HepG2 (cell line): ENCODE measurements around the gene SLC4A9. TPM values are rescaled to one million over a fixed set of nuclear protein-coding genes. Genes with fewer than 3 reads are reported as not detected.

Source experiments
- ARID5B ChIP-seq: IDR thresholded peaks from 2 replicates; pipeline ENCODE4 v1.4.0; 2020; ENCODE audit warnings: mild to moderate bottlenecking, missing genetic modification reagents
- ATF7-NPFF ChIP-seq: sonication (generic); formaldehyde crosslinking; IDR thresholded peaks from 2 replicates; pipeline ENCODE4 v1.8.1; 2023; ENCODE audit warnings: mild to moderate bottlenecking, low read depth, missing genetic modification reagents, moderate library complexity
- FOXA3 ChIP-seq: IDR thresholded peaks from 2 replicates; pipeline ENCODE4 v1.6.1; 2016; ENCODE audit warnings: missing genetic modification reagents, missing compliant biosample characterization
- HDAC2 ChIP-seq: sonication (generic); formaldehyde crosslinking; IDR thresholded peaks from 2 replicates; pipeline ENCODE4 v1.4.0; 2020; ENCODE audit warnings: missing genetic modification reagents
- PAXIP1 ChIP-seq: sonication (generic); formaldehyde crosslinking; conservative IDR thresholded peaks from 2 replicates; pipeline ENCODE4 v1.4.0; 2020; ENCODE audit warnings: mild to moderate bottlenecking, missing genetic modification reagents, moderate library complexity
- RCOR2 ChIP-seq: IDR thresholded peaks from 2 replicates; pipeline ENCODE4 v1.6.1; 2016; ENCODE audit warnings: missing biosample characterization, missing genetic modification reagents
- RERE ChIP-seq: IDR thresholded peaks from 2 replicates; pipeline ENCODE4 v1.6.1; 2016; ENCODE audit warnings: low read depth, missing genetic modification reagents, missing compliant biosample characterization
- SAP130 ChIP-seq: IDR thresholded peaks from 2 replicates; pipeline ENCODE4 v1.6.1; 2016; ENCODE audit warnings: low read depth
- SUZ12 ChIP-seq: fragments of 150-350 bp; IDR thresholded peaks from 2 replicates; pipeline ENCODE4 v1.6.1; 2014; ENCODE audit warnings: low read depth, low read length
- TCF7 ChIP-seq: sonication (generic); IDR thresholded peaks from 2 replicates; pipeline ENCODE4 v1.6.1; 2016; ENCODE audit warnings: antibody characterized with exemption, low read depth
- TFDP2 ChIP-seq: sonication (generic); formaldehyde crosslinking; IDR thresholded peaks from 2 replicates; pipeline ENCODE4 v1.4.0; 2020; ENCODE audit warnings: missing genetic modification reagents
- TRIM24 ChIP-seq: sonication (generic); formaldehyde crosslinking; IDR thresholded peaks from 2 replicates; pipeline ENCODE4 v1.8.0; 2022; ENCODE audit warnings: mild to moderate bottlenecking, missing genetic modification reagents
- ZBTB42 ChIP-seq: sonication (generic); formaldehyde crosslinking; IDR thresholded peaks from 2 replicates; pipeline ENCODE4 v1.5.0; 2020; ENCODE audit warnings: mild to moderate bottlenecking, missing genetic modification reagents
- ZNF333 ChIP-seq: sonication (generic); formaldehyde crosslinking; IDR thresholded peaks from 2 replicates; pipeline ENCODE4 v1.4.0; 2020; ENCODE audit warnings: mild to moderate bottlenecking, missing genetic modification reagents, borderline replicate concordance
- ZNF720 ChIP-seq: sonication (generic); formaldehyde crosslinking; IDR thresholded peaks from 2 replicates; pipeline ENCODE4 v1.4.0; 2020; ENCODE audit warnings: missing genetic modification reagents
- polyA plus RNA-seq, 8 experiments: library from polyadenylated mRNA; depleted of rRNA in 3 of 8; stranded (reverse) in 7 of 8; unstranded in 1 of 8; fragments of >200 nt; fragmentation: Illumina TruSeq in 4 of 8; extraction: Trizol in 4 of 8; gene quantifications; 2 replicates each; pipeline versions ENCODE4 v1.2.1 to v1.2.3, GENCODE V29; 2011 to 2016; ENCODE audit warnings: low read depth in 4 of 8, missing spikeins in 1 of 8, mixed read lengths in 1 of 8; ENCODE audit not compliant: insufficient read depth in 1 of 8
- total RNA-seq, 5 experiments: library from RNA; depleted of rRNA; stranded (reverse); fragments of >200 nt; fragmentation: Illumina TruSeq; extraction: Trizol; gene quantifications; 2 replicates each; pipeline ENCODE4 v1.2.3, GENCODE V29; 2016; ENCODE audit warnings: low read depth in 1 of 5

SLC4A9 gene
- total and polyA plus RNA-seq, 2 of the 13 experiments (the other 11 are each of a cell fraction or from before 2014, with no cell fraction given), result not detected

- TF ChIP-seq TFDP2 (no peak), ZNF333 (no peak), SUZ12 (no peak), HDAC2 (CRISPR knock-in tag) (0 out of 2 replicates have a peak, but pooled peaks have one; percentile 11), TRIM24 (CRISPR knock-in tag) (no peak), ZBTB42 (no peak), ATF7-NPFF (CRISPR knock-in tag) (no peak), SAP130 (CRISPR knock-in tag) (peak; percentile 19; the same call in 1 of the 2 replicates), PAXIP1 (CRISPR knock-in tag) (no peak), RERE (CRISPR knock-in tag) (no peak), TCF7 (peak; percentile 51; the same call in 1 of the 2 replicates), ZNF720 (no peak), ARID5B (CRISPR knock-in tag) (peak; percentile 43), FOXA3 (CRISPR knock-in tag) (peak; percentile 56), RCOR2 (no peak)
Observed at GRCh38 chr5:140324041-140324600, 35.9 kb upstream of the SLC4A9 start (continued).
